Measurements from ENCODE around the gene RBM17.
"Not testable (repeated sequence)": the region's sequence is repeated elsewhere in the genome, so short reads cannot be mapped to it uniquely, and the experiment has no call there.

Gene RBM17

DNA sequence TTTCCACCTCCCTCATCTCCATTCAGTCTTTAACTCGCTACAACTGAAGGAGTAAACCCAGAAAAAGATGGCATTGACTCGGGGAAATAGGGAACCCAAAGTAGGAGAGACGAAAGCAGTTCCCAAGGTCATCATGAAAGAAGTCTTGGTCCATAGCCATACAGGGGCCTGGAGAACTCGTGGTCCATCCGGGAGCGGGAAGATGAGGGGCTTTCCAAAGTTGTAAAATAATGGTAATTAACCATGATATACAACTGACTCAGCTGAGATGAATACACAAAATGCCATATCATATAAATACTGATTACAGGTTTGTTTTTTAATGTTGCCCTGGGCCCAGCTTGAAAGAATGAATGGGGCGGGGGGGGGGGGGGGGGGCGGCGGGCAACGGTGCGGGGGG lies 32.3 kb downstream of the RBM17 start:
- POLR2A ChIA-PET, result interaction anchor here (0.6 kb wide), 1 partner anchor 231 kb away, joined by 3 read pairs; no protein-coding TSS in a partner anchor
- 97% methylated on average over 5 of the region's 11 CpGs for WGBS (ENCODE audit: insufficient coverage)

GRCh38 chr10:6123532-6123931 lies 34.7 kb downstream of the RBM17 start:
- POLR2A ChIA-PET, result interaction anchor here (0.6 to 1.4 kb wide), 2 partner anchors 11 to 40 kb away, joined by 3 read pairs; no protein-coding TSS in a partner anchor
- DNase-seq, result peak in 2 of 3 donors; percentile 56 to 60
- CTCF ChIA-PET, result interaction anchor here (1.8 to 5.9 kb wide), 4 partner anchors 12 to 79 kb away, joined by 6 to 31 read pairs (median 13); partner anchors contain the start of gene PFKFB3

More for the DNA sequence above, 32.3 kb downstream of the RBM17 start:
- DNase-seq, result no peak
- H3K27me3 ChIP-seq (replicated peaks in 2 of 5; ENCODE audit: control insufficient read depth in 4 of 5, insufficient read depth in 5 of 5, low read length in 4 of 5), result no peaks in the 10 kb centered on the region
- peaks cover 8 to 29% (median 19%) of the 10 kb centered on the region in 4 experiments for H3K4me1 ChIP-seq (ENCODE audit: control extremely low read depth in 1 of 4, control insufficient read depth in 4 of 4, insufficient read depth in 4 of 4, low read length in 3 of 4)
- CTCF ChIA-PET, result interaction anchor here (1.1 to 5.9 kb wide), 6 partner anchors 11 to 81 kb away, joined by 3 to 31 read pairs (median 6); partner anchors contain the start of gene PFKFB3
- H3K36me3 ChIP-seq (ENCODE audit: control insufficient read depth in 4 of 4, insufficient read depth in 4 of 4, low read length in 3 of 4), result peaks cover 0 to 8% (median 5%) of the 10 kb centered on the region in 4 experiments
- H3K27ac ChIP-seq (ENCODE audit: insufficient read depth in 1 of 2, low read depth in 1 of 2, low read length in 2 of 2, poor library complexity in 1 of 2, severe bottlenecking in 2 of 2), result no peak overlapping the region
- no peak overlapping the region for H3K4me3 ChIP-seq (ENCODE audit: control insufficient read depth in 1 of 7, extremely low read depth in 1 of 7, insufficient read depth in 4 of 7, low read depth in 2 of 7, low read length in 6 of 7)
- no peaks in the 10 kb centered on the region for H3K9me3 ChIP-seq (ENCODE audit: control extremely low read depth in 1 of 5, control insufficient read depth in 4 of 5, insufficient read depth in 2 of 5, low read depth in 1 of 5, low read length in 4 of 5)

GRCh38 chr10:6124666-6125065 lies 35.8 kb downstream of the RBM17 start:
- H3K9me3 ChIP-seq (ENCODE audit: control extremely low read depth in 1 of 5, control insufficient read depth in 4 of 5, insufficient read depth in 2 of 5, low read depth in 1 of 5, low read length in 4 of 5), result no peaks in the 10 kb centered on the region
- H3K4me1 ChIP-seq (ENCODE audit: control extremely low read depth in 1 of 4, control insufficient read depth in 4 of 4, insufficient read depth in 4 of 4, low read length in 3 of 4), result peaks cover 8 to 46% (median 38%) of the 10 kb centered on the region in 4 experiments
- DNase-seq, result no peak
- WGBS (ENCODE audit: insufficient coverage), result 44% methylated on average over 7 of the region's 9 CpGs
- peak overlapping the region in 4 of 7 experiments; percentile 21 to 67 (median 24) for H3K4me3 ChIP-seq (ENCODE audit: control insufficient read depth in 1 of 7, extremely low read depth in 1 of 7, insufficient read depth in 4 of 7, low read depth in 2 of 7, low read length in 6 of 7)
- H3K27ac ChIP-seq (ENCODE audit: insufficient read depth in 1 of 2, low read depth in 1 of 2, low read length in 2 of 2, poor library complexity in 1 of 2, severe bottlenecking in 2 of 2), result no peak overlapping the region
- ChIA-PET CTCF (interaction anchor here (0.6 to 5.9 kb wide), 7 partner anchors 11 to 293 kb away, joined by 3 to 31 read pairs (median 6); partner anchors contain the start of gene PFKFB3), POLR2A (interaction anchor here (0.6 to 1.0 kb wide), 2 partner anchors 23 to 274 kb away, joined by 5 read pairs; no protein-coding TSS in a partner anchor)
- H3K27me3 ChIP-seq (replicated peaks in 2 of 5; ENCODE audit: control insufficient read depth in 4 of 5, insufficient read depth in 5 of 5, low read length in 4 of 5), result no peaks in the 10 kb centered on the region
- H3K36me3 ChIP-seq (ENCODE audit: control insufficient read depth in 4 of 4, insufficient read depth in 4 of 4, low read length in 3 of 4), result no peaks in the 10 kb centered on the region

More at GRCh38 chr10:6123532-6123931, 34.7 kb downstream of the RBM17 start:
- Histone ChIP-seq H3K9me3 (ENCODE audit: control extremely low read depth in 1 of 5, control insufficient read depth in 4 of 5, insufficient read depth in 2 of 5, low read depth in 1 of 5, low read length in 4 of 5) (no peaks in the 10 kb centered on the region), H3K4me1 (ENCODE audit: control extremely low read depth in 1 of 4, control insufficient read depth in 4 of 4, insufficient read depth in 4 of 4, low read length in 3 of 4) (peaks cover 8 to 35% (median 27%) of the 10 kb centered on the region in 4 experiments), H3K4me3 (ENCODE audit: control insufficient read depth in 1 of 7, extremely low read depth in 1 of 7, insufficient read depth in 4 of 7, low read depth in 2 of 7, low read length in 6 of 7) (peak overlapping the region in 1 of 7 experiments; percentile 13), H3K27ac (ENCODE audit: insufficient read depth in 1 of 2, low read depth in 1 of 2, low read length in 2 of 2, poor library complexity in 1 of 2, severe bottlenecking in 2 of 2) (no peak overlapping the region), H3K27me3 (replicated peaks in 2 of 5; ENCODE audit: control insufficient read depth in 4 of 5, insufficient read depth in 5 of 5, low read length in 4 of 5) (no peaks in the 10 kb centered on the region), H3K36me3 (ENCODE audit: control insufficient read depth in 4 of 4, insufficient read depth in 4 of 4, low read length in 3 of 4) (no peaks in the 10 kb centered on the region)
- 59% methylated on average over 5 of the region's 5 CpGs for WGBS (ENCODE audit: insufficient coverage)

GRCh38 chr10:6127461-6127860 lies 38.6 kb downstream of the RBM17 start:
- DNase-seq; H3K27ac ChIP-seq (ENCODE audit: insufficient read depth in 1 of 2, low read depth in 1 of 2, low read length in 2 of 2, poor library complexity in 1 of 2, severe bottlenecking in 2 of 2); POLR2A ChIA-PET; H3K4me3 ChIP-seq (ENCODE audit: control insufficient read depth in 1 of 7, extremely low read depth in 1 of 7, insufficient read depth in 4 of 7, low read depth in 2 of 7, low read length in 6 of 7); H3K27me3 ChIP-seq (replicated peaks in 2 of 5; ENCODE audit: control insufficient read depth in 4 of 5, insufficient read depth in 5 of 5, low read length in 4 of 5); H3K36me3 ChIP-seq (ENCODE audit: control insufficient read depth in 4 of 4, insufficient read depth in 4 of 4, low read length in 3 of 4); H3K9me3 ChIP-seq (ENCODE audit: control extremely low read depth in 1 of 5, control insufficient read depth in 4 of 5, insufficient read depth in 2 of 5, low read depth in 1 of 5, low read length in 4 of 5): not testable (repeated sequence)
- CTCF ChIA-PET, result interaction anchor here (1.2 to 4.3 kb wide), 4 partner anchors 11 to 279 kb away, joined by 3 to 31 read pairs (median 5); no protein-coding TSS in a partner anchor
- H3K4me1 ChIP-seq (ENCODE audit: control extremely low read depth in 1 of 4, control insufficient read depth in 4 of 4, insufficient read depth in 4 of 4, low read length in 3 of 4), result peaks cover 8 to 49% (median 44%) of the 10 kb centered on the region in 4 experiments

DNA sequence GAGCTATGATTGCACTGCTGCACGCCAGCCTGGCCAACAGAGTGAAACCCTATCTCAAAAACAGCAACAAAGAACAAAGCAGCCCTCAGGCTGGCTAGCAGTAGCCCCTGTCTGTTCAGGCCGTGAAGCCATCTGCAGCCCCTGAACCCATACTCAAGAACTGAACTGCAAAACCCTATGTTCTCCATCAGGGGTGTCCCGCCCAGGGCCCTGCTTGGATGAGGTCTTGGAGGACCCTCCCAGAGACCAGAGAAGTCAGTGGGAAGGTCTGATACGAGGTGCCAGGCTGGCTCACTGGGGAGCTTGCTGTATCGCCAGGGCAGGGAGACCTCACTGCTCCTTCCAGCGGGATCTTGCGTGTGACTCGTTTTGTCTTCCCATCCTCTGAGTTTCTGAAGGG lies 39.3 kb downstream of the RBM17 start:
- H3K4me3 ChIP-seq (ENCODE audit: control insufficient read depth in 1 of 7, extremely low read depth in 1 of 7, insufficient read depth in 4 of 7, low read depth in 2 of 7, low read length in 6 of 7), result no peak overlapping the region
- no peak overlapping the region for H3K27ac ChIP-seq (ENCODE audit: insufficient read depth in 1 of 2, low read depth in 1 of 2, low read length in 2 of 2, poor library complexity in 1 of 2, severe bottlenecking in 2 of 2)
- peaks cover 8 to 47% (median 44%) of the 10 kb centered on the region in 4 experiments for H3K4me1 ChIP-seq (ENCODE audit: control extremely low read depth in 1 of 4, control insufficient read depth in 4 of 4, insufficient read depth in 4 of 4, low read length in 3 of 4)
- no peak for DNase-seq
- no peaks in the 10 kb centered on the region for H3K9me3 ChIP-seq (ENCODE audit: control extremely low read depth in 1 of 5, control insufficient read depth in 4 of 5, insufficient read depth in 2 of 5, low read depth in 1 of 5, low read length in 4 of 5)
- ChIA-PET CTCF (interaction anchor here (1.2 to 4.3 kb wide), 7 partner anchors 11 to 278 kb away, joined by 4 to 31 read pairs (median 6); no protein-coding TSS in a partner anchor), POLR2A (interaction anchor here (0.7 to 1.4 kb wide), 2 partner anchors 12 to 17 kb away, joined by 3 to 9 read pairs; no protein-coding TSS in a partner anchor)
- H3K36me3 ChIP-seq (ENCODE audit: control insufficient read depth in 4 of 4, insufficient read depth in 4 of 4, low read length in 3 of 4), result no peaks in the 10 kb centered on the region
- H3K27me3 ChIP-seq (replicated peaks in 2 of 5; ENCODE audit: control insufficient read depth in 4 of 5, insufficient read depth in 5 of 5, low read length in 4 of 5), result no peaks in the 10 kb centered on the region
- 98% methylated on average over 6 of the region's 8 CpGs for WGBS (ENCODE audit: insufficient coverage)

DNA sequence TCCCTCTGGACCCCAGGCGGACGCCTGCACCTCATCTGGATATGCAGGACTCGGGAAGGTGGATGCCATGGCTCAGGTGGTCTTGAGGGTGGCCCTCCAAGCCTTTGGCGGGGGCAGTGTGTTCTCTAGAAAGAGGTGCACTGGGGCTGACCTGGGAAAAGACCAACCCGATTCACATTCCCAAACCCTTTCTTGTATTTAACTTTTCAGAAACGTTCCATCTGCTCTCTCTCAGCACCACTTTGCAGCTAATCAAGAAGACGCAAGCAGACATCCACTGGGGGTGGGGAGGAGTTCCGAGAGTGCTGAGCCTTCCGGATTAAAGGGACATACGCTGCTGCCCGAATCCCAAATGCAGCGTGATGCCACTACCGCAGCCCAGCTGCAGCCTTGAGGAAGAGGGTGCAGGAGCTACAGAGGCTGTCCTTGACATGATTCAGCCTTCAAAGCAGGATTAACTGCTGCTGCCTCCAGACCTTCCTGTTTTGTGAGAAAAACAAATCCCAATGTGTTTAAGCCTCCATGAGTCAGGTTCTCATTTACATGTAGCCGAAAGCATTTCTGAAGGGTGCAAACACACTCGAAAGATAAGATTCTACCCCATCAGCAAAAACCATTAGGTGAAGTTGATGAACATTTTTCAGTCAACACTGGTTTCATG lies 39.9 kb downstream of the RBM17 start:
- POLR2A ChIA-PET, result interaction anchor here (0.7 to 1.8 kb wide), 4 partner anchors 12 to 23 kb away, joined by 3 to 9 read pairs (median 5); no protein-coding TSS in a partner anchor
- H3K4me3 ChIP-seq (ENCODE audit: control insufficient read depth in 1 of 7, extremely low read depth in 1 of 7, insufficient read depth in 4 of 7, low read depth in 2 of 7, low read length in 6 of 7), result peak overlapping the region in 4 of 7 experiments; percentile 6 to 63 (median 30)
- DNase-seq, result peak; percentile 36 to 85 (median 82)
- peaks cover 7 to 41% (median 39%) of the 10 kb centered on the region in 4 experiments for H3K4me1 ChIP-seq (ENCODE audit: control extremely low read depth in 1 of 4, control insufficient read depth in 4 of 4, insufficient read depth in 4 of 4, low read length in 3 of 4)
- H3K36me3 ChIP-seq (ENCODE audit: control insufficient read depth in 4 of 4, insufficient read depth in 4 of 4, low read length in 3 of 4), result no peaks in the 10 kb centered on the region
- no peaks in the 10 kb centered on the region for H3K27me3 ChIP-seq (replicated peaks in 2 of 5; ENCODE audit: control insufficient read depth in 4 of 5, insufficient read depth in 5 of 5, low read length in 4 of 5)
- 20% methylated on average over 9 of the region's 15 CpGs for WGBS (ENCODE audit: insufficient coverage)
- H3K27ac ChIP-seq (ENCODE audit: insufficient read depth in 1 of 2, low read depth in 1 of 2, low read length in 2 of 2, poor library complexity in 1 of 2, severe bottlenecking in 2 of 2), result no peak overlapping the region
- CTCF ChIA-PET, result interaction anchor here (0.9 to 4.3 kb wide), 10 partner anchors 10 to 278 kb away, joined by 3 to 31 read pairs (median 4); no protein-coding TSS in a partner anchor
- H3K9me3 ChIP-seq (ENCODE audit: control extremely low read depth in 1 of 5, control insufficient read depth in 4 of 5, insufficient read depth in 2 of 5, low read depth in 1 of 5, low read length in 4 of 5), result no peaks in the 10 kb centered on the region

Measured in common myeloid progenitor, CD34-positive (primary cell).